HEK293 (cell line): ENCODE data around the gene NKX6-1.

ENCODE experiments used
- ZBTB20 ChIP-seq: fragments of 450-650 bp; formaldehyde crosslinking; IDR thresholded peaks from 2 replicates; pipeline ENCODE4 v1.5.1; 2016; ENCODE audit warnings: missing biosample characterization, missing genetic modification characterization
- ZNF335 ChIP-seq: fragments of 450-650 bp; formaldehyde crosslinking; conservative IDR thresholded peaks from 2 replicates; pipeline ENCODE4 v1.5.1; 2016; ENCODE audit warnings: missing biosample characterization, missing genetic modification characterization
- ZNF747 ChIP-seq: fragments of 450-650 bp; formaldehyde crosslinking; IDR thresholded peaks from 2 replicates; pipeline ENCODE4 v1.5.1; 2016; ENCODE audit warnings: missing biosample characterization, missing genetic modification characterization
- TF ChIP-seq, protein P1 (sequence below): fragments of 450-650 bp; formaldehyde crosslinking; IDR thresholded peaks from 2 replicates; pipeline ENCODE4 v1.5.1; 2016; ENCODE audit warnings: missing biosample characterization, missing genetic modification characterization
- TF ChIP-seq, protein P2 (sequence below): fragments of 450-650 bp; formaldehyde crosslinking; IDR thresholded peaks from 2 replicates; pipeline ENCODE4 v1.5.1; 2016; ENCODE audit warnings: missing biosample characterization, missing genetic modification characterization
- TF ChIP-seq, protein P3 (sequence below): fragments of 450-650 bp; formaldehyde crosslinking; IDR thresholded peaks from 2 replicates; pipeline ENCODE4 v1.5.1; 2016; ENCODE audit warnings: missing biosample characterization, missing genetic modification characterization
- TF ChIP-seq, protein P4 (sequence below): fragments of 450-650 bp; formaldehyde crosslinking; IDR thresholded peaks from 2 replicates; pipeline ENCODE4 v1.5.1; 2016; ENCODE audit warnings: missing biosample characterization, missing genetic modification characterization

DNA sequence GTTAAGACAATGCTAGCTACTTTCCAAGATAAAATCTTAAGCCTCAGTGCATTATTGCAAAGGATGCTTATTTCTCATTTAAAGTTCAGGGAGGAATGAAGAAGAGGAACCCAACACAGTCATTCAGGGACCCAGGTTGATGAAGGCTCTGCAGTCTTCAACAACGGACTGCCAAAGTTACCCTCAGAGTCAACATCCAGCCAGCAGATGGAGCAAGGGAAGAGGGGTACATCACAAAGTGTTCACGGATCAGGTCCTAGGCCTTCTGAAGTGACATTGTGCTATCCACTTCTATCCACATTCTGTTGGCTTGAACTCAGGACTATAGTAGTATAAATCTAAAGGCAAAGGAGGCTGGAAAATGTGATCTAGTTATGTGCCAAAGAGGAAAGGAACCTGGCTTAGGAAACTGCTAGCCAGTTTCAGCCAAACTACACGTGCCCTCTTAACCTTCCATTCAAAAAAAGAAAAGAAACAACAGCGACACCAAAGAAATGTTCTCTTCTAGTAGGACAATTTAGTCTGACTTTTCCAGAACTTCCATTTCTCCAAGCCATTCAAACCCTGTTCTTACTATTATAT, 28.8 kb downstream of the NKX6-1 start:
- TF ChIP-seq, protein P1, sequence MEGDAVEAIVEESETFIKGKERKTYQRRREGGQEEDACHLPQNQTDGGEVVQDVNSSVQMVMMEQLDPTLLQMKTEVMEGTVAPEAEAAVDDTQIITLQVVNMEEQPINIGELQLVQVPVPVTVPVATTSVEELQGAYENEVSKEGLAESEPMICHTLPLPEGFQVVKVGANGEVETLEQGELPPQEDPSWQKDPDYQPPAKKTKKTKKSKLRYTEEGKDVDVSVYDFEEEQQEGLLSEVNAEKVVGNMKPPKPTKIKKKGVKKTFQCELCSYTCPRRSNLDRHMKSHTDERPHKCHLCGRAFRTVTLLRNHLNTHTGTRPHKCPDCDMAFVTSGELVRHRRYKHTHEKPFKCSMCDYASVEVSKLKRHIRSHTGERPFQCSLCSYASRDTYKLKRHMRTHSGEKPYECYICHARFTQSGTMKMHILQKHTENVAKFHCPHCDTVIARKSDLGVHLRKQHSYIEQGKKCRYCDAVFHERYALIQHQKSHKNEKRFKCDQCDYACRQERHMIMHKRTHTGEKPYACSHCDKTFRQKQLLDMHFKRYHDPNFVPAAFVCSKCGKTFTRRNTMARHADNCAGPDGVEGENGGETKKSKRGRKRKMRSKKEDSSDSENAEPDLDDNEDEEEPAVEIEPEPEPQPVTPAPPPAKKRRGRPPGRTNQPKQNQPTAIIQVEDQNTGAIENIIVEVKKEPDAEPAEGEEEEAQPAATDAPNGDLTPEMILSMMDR (tag by site-specific recombination) = no peak
- TF ChIP-seq, protein P2, sequence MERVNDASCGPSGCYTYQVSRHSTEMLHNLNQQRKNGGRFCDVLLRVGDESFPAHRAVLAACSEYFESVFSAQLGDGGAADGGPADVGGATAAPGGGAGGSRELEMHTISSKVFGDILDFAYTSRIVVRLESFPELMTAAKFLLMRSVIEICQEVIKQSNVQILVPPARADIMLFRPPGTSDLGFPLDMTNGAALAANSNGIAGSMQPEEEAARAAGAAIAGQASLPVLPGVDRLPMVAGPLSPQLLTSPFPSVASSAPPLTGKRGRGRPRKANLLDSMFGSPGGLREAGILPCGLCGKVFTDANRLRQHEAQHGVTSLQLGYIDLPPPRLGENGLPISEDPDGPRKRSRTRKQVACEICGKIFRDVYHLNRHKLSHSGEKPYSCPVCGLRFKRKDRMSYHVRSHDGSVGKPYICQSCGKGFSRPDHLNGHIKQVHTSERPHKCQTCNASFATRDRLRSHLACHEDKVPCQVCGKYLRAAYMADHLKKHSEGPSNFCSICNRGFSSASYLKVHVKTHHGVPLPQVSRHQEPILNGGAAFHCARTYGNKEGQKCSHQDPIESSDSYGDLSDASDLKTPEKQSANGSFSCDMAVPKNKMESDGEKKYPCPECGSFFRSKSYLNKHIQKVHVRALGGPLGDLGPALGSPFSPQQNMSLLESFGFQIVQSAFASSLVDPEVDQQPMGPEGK = no peak
- TF ChIP-seq ZNF335 (tag by site-specific recombination) (no peak), ZBTB20 (tag by site-specific recombination) (no peak), ZNF747 (tag by site-specific recombination) (no peak)
- TF ChIP-seq, protein P3, sequence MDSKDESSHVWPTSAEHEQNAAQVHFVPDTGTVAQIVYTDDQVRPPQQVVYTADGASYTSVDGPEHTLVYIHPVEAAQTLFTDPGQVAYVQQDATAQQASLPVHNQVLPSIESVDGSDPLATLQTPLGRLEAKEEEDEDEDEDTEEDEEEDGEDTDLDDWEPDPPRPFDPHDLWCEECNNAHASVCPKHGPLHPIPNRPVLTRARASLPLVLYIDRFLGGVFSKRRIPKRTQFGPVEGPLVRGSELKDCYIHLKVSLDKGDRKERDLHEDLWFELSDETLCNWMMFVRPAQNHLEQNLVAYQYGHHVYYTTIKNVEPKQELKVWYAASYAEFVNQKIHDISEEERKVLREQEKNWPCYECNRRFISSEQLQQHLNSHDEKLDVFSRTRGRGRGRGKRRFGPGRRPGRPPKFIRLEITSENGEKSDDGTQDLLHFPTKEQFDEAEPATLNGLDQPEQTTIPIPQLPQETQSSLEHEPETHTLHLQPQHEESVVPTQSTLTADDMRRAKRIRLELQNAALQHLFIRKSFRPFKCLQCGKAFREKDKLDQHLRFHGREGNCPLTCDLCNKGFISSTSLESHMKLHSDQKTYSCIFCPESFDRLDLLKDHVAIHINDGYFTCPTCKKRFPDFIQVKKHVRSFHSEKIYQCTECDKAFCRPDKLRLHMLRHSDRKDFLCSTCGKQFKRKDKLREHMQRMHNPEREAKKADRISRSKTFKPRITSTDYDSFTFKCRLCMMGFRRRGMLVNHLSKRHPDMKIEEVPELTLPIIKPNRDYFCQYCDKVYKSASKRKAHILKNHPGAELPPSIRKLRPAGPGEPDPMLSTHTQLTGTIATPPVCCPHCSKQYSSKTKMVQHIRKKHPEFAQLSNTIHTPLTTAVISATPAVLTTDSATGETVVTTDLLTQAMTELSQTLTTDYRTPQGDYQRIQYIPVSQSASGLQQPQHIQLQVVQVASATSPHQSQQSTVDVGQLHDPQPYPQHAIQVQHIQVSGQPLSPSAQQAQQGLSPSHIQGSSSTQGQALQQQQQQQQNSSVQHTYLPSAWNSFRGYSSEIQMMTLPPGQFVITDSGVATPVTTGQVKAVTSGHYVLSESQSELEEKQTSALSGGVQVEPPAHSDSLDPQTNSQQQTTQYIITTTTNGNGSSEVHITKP (tag by site-specific recombination) = no peak
- TF ChIP-seq, protein P4, sequence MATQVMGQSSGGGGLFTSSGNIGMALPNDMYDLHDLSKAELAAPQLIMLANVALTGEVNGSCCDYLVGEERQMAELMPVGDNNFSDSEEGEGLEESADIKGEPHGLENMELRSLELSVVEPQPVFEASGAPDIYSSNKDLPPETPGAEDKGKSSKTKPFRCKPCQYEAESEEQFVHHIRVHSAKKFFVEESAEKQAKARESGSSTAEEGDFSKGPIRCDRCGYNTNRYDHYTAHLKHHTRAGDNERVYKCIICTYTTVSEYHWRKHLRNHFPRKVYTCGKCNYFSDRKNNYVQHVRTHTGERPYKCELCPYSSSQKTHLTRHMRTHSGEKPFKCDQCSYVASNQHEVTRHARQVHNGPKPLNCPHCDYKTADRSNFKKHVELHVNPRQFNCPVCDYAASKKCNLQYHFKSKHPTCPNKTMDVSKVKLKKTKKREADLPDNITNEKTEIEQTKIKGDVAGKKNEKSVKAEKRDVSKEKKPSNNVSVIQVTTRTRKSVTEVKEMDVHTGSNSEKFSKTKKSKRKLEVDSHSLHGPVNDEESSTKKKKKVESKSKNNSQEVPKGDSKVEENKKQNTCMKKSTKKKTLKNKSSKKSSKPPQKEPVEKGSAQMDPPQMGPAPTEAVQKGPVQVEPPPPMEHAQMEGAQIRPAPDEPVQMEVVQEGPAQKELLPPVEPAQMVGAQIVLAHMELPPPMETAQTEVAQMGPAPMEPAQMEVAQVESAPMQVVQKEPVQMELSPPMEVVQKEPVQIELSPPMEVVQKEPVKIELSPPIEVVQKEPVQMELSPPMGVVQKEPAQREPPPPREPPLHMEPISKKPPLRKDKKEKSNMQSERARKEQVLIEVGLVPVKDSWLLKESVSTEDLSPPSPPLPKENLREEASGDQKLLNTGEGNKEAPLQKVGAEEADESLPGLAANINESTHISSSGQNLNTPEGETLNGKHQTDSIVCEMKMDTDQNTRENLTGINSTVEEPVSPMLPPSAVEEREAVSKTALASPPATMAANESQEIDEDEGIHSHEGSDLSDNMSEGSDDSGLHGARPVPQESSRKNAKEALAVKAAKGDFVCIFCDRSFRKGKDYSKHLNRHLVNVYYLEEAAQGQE (tag by site-specific recombination) = no peak
